ENCODE data around the gene FLRT1.

GRCh38 chr11:64057890-64058289 lies 22.2 kb downstream of the FLRT1 start:
- no peak for TF ChIP-seq CTCF (IDR thresholded peaks at IDR 0.05)
- no peak for TF ChIP-seq POLR2A (IDR thresholded peaks at IDR 0.05)

All from thyroid gland (tissue), 4 donors.